GM12878 (cell line): ENCODE results near the gene ATL3.

ENCODE experiments used
- ATF7 ChIP-seq: fragments of 450-650 bp; IDR thresholded peaks from 2 replicates; pipeline ENCODE4 v1.6.1; 2016; ENCODE audit warnings: low read depth, mild to moderate bottlenecking
- DPF2 ChIP-seq: fragments of 450-650 bp; IDR thresholded peaks from 2 replicates; pipeline ENCODE4 v1.6.1; 2017; ENCODE audit warnings: mild to moderate bottlenecking
- EP300 ChIP-seq, 2 experiments: fragments of 150-350 bp in 1 of 2; IDR thresholded peaks; 2 replicates each; pipeline ENCODE4 v1.6.1; 2011 to 2012; ENCODE audit warnings: low read depth in 2 of 2, low read length in 2 of 2, borderline replicate concordance in 1 of 2, improper control_type of control experiment in 1 of 2, inconsistent platforms in 1 of 2; ENCODE audit not compliant: control insufficient read depth in 1 of 2
- ESRRA ChIP-seq: IDR thresholded peaks from 2 replicates; pipeline ENCODE4 v1.6.1; 2012; ENCODE audit warnings: mild to moderate bottlenecking, low read length, improper control_type of control experiment
- JUND ChIP-seq: IDR thresholded peaks from 2 replicates; pipeline ENCODE4 v1.6.1; 2012; ENCODE audit warnings: low read depth, mild to moderate bottlenecking, low read length, improper control_type of control experiment, moderate library complexity
- POLR2AphosphoS5 ChIP-seq: IDR thresholded peaks from 2 replicates; pipeline ENCODE4 v1.6.1; 2011; ENCODE audit warnings: mild to moderate bottlenecking, low read length, inconsistent platforms
- SUPT20H ChIP-seq: IDR thresholded peaks from 2 replicates; pipeline ENCODE4 v1.6.1; 2011; ENCODE audit warnings: low read depth, mild to moderate bottlenecking, low read length, moderate library complexity, borderline replicate concordance; ENCODE audit not compliant: control insufficient read depth
- ZNF622 ChIP-seq: fragments of 450-650 bp; IDR thresholded peaks from 2 replicates; pipeline ENCODE4 v1.6.1; 2017; ENCODE audit warnings: mild to moderate bottlenecking, inconsistent platforms
- TF ChIP-seq, protein P1 (sequence below), 3 experiments: IDR thresholded peaks in 2 of 3; conservative IDR thresholded peaks in 1 of 3; 2 replicates each; pipeline ENCODE4 v1.5.1; 2011; ENCODE audit warnings: low read depth in 3 of 3, low read length in 3 of 3, mild to moderate bottlenecking in 3 of 3, control low read depth in 2 of 3, moderate library complexity in 2 of 3, inconsistent platforms in 1 of 3, mixed read lengths in 1 of 3; ENCODE audit not compliant: control insufficient read depth in 2 of 3, insufficient read depth in 1 of 3; ENCODE audit errors: extremely low read depth in 1 of 3

DNA sequence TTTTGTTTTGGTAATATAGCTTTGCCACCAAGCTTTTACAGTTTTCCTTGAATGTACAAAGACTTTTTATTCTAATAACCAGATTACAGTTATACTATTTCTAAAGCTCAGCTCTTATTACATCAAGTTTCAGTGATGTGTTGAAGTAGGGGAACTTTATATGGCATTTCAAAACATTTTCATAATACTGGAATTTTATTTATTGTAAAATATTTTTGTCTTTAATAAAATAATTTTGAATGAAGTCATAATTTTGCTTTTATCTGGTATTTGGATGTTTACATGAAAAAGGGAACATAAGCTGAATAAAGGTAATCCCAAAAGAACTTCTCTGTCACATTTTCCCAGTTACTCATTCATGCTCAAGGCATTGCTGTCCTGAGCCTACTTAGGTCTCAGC lies 44.9 kb upstream of the ATL3 start:
- TF ChIP-seq, protein P1, sequence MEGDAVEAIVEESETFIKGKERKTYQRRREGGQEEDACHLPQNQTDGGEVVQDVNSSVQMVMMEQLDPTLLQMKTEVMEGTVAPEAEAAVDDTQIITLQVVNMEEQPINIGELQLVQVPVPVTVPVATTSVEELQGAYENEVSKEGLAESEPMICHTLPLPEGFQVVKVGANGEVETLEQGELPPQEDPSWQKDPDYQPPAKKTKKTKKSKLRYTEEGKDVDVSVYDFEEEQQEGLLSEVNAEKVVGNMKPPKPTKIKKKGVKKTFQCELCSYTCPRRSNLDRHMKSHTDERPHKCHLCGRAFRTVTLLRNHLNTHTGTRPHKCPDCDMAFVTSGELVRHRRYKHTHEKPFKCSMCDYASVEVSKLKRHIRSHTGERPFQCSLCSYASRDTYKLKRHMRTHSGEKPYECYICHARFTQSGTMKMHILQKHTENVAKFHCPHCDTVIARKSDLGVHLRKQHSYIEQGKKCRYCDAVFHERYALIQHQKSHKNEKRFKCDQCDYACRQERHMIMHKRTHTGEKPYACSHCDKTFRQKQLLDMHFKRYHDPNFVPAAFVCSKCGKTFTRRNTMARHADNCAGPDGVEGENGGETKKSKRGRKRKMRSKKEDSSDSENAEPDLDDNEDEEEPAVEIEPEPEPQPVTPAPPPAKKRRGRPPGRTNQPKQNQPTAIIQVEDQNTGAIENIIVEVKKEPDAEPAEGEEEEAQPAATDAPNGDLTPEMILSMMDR (IDR thresholded peaks at IDR 0.05 in 2 of 3, conservative IDR thresholded peaks at IDR 0.05 in 1 of 3; ENCODE audit: control insufficient read depth in 2 of 3, extremely low read depth in 1 of 3, insufficient read depth in 1 of 3, low read depth in 3 of 3, low read length in 3 of 3): no peak
- TF ChIP-seq JUND (no peak), EP300 (IDR thresholded peaks at IDR 0.05; ENCODE audit: borderline replicate concordance in 1 of 2, control insufficient read depth in 1 of 2, low read depth in 2 of 2, low read length in 2 of 2) (no peak), ATF7 (no peak), ZNF622 (no peak), ESRRA (no peak), POLR2AphosphoS5 (no peak), SUPT20H (no peak), DPF2 (no peak)
